OCI-LY3 (cell line): ENCODE measurements around the gene TFEC.

Source experiments
- H2AFZ ChIP-seq: fragments of 200-600, 300-600 bp; shearing (Covaris generic); 2 replicates; pipeline ENCODE4 v1.6.0; 2014; ENCODE audit warnings: antibody characterized with exemption, low read depth, low read length
- H3K27ac ChIP-seq: fragments of 200-600, 300-600 bp; sonication (generic); 2 replicates; pipeline ENCODE4 v1.5.1; 2014; ENCODE audit warnings: mild to moderate bottlenecking, low read length, moderate library complexity, mixed read lengths
- H3K27me3 ChIP-seq: fragments of 200-600, 300-600 bp; sonication (generic); 2 replicates; pipeline ENCODE4 v1.6.1; 2014; ENCODE audit warnings: low read depth, low read length, mixed read lengths
- H3K36me3 ChIP-seq: fragments of 200-600, 300-600 bp; sonication (generic); replicated peaks from 2 replicates; pipeline ENCODE3; 2014; ENCODE audit warnings: low read depth, low read length, mixed read lengths
- H3K4me1 ChIP-seq: fragments of 300-600, 200-600 bp; sonication (generic); 2 replicates; pipeline ENCODE4 v1.6.1; 2014; ENCODE audit warnings: low read length, mixed read lengths
- H3K4me2 ChIP-seq: fragments of 200-600, 300-600 bp; sonication (generic); 2 replicates; pipeline ENCODE4 v1.6.1; 2014; ENCODE audit warnings: low read length, mixed read lengths
- H3K4me3 ChIP-seq: fragments of 300-600, 200-600 bp; sonication (generic); 2 replicates; pipeline ENCODE4 v1.5.1; 2014; ENCODE audit warnings: antibody characterized with exemption, mild to moderate bottlenecking, low read length, moderate library complexity
- H3K79me2 ChIP-seq: fragments of 300-600, 200-600 bp; shearing (Covaris generic); 2 replicates; pipeline ENCODE4 v1.6.1; 2014; ENCODE audit warnings: mild to moderate bottlenecking, low read length, mixed read lengths
- H3K9ac ChIP-seq: fragments of 300-600, 200-600 bp; shearing (Covaris generic); 2 replicates; pipeline ENCODE4 v1.6.0; 2014; ENCODE audit warnings: mild to moderate bottlenecking, low read length, moderate library complexity
- H3K9me3 ChIP-seq: fragments of 200-600, 300-600 bp; shearing (Covaris generic); 2 replicates; pipeline ENCODE4 v1.6.1; 2014; ENCODE audit warnings: low read length, mixed read lengths; ENCODE audit not compliant: insufficient read depth
- H4K20me1 ChIP-seq: fragments of 200-600, 300-600 bp; sonication (generic); 2 replicates; pipeline ENCODE4 v1.6.1; 2016; ENCODE audit warnings: low read length, mixed read lengths; ENCODE audit not compliant: insufficient read depth
- EZH2phosphoT487 ChIP-seq: fragments of 200-600 bp; shearing (Covaris generic); IDR thresholded peaks from 2 replicates; pipeline ENCODE4 v1.6.1; 2018; ENCODE audit warnings: antibody characterized with exemption, mixed run types, low read depth
- TF ChIP-seq, protein P1 (sequence below): fragments of 200-600, 300-600 bp; sonication (generic); IDR thresholded peaks from 2 replicates; pipeline ENCODE4 v1.5.1; 2014; ENCODE audit warnings: antibody characterized with exemption, low read length, low read depth

TFEC gene

DNA sequence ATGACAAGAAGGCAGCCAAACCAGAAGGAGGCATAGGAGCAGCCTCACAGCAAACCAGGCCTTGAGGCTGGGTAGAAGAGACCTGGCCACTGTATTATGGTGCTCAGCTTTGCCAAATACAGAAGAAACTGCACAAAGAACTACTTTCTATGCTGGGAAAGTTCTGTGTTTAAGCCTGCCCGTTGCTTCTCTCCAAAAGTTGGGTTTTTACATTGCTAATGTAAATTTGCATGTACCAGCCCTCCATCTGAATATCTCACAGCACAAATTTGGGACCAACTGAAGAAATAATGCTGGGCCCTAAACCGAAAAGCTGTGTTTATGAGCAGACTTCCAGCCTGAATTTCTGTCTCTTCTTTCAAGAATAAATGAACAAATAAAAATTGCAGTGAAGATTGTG, 145.0 kb downstream of the TFEC start:
- Histone ChIP-seq H3K27ac (no peak overlapping the region), H3K9ac (no peak overlapping the region), H3K36me3 (no peaks in the 10 kb centered on the region), H4K20me1 (no peaks in the 10 kb centered on the region), H3K4me1 (no peaks in the 10 kb centered on the region), H3K4me3 (no peak overlapping the region), H3K27me3 (no peaks in the 10 kb centered on the region), H3K9me3 (no peaks in the 10 kb centered on the region), H3K4me2 (no peak overlapping the region), H2AFZ (no peak overlapping the region), H3K79me2 (no peaks in the 10 kb centered on the region)
- no peak for TF ChIP-seq EZH2phosphoT487
- TF ChIP-seq, protein P1, sequence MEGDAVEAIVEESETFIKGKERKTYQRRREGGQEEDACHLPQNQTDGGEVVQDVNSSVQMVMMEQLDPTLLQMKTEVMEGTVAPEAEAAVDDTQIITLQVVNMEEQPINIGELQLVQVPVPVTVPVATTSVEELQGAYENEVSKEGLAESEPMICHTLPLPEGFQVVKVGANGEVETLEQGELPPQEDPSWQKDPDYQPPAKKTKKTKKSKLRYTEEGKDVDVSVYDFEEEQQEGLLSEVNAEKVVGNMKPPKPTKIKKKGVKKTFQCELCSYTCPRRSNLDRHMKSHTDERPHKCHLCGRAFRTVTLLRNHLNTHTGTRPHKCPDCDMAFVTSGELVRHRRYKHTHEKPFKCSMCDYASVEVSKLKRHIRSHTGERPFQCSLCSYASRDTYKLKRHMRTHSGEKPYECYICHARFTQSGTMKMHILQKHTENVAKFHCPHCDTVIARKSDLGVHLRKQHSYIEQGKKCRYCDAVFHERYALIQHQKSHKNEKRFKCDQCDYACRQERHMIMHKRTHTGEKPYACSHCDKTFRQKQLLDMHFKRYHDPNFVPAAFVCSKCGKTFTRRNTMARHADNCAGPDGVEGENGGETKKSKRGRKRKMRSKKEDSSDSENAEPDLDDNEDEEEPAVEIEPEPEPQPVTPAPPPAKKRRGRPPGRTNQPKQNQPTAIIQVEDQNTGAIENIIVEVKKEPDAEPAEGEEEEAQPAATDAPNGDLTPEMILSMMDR, result no peak
